Ishikawa (cell line): ENCODE measurements around the gene SH3TC1.

Experiments used
- CEBPB ChIP-seq: IDR thresholded peaks from 2 replicates; pipeline ENCODE4 v1.6.1; 2012
- CREB1 ChIP-seq: IDR thresholded peaks from 2 replicates; pipeline ENCODE4 v1.6.1; 2012; ENCODE audit warnings: low read depth
- EGR1 ChIP-seq: IDR thresholded peaks from 2 replicates; pipeline ENCODE4 v1.6.1; 2012
- EP300 ChIP-seq: IDR thresholded peaks from 2 replicates; pipeline ENCODE4 v1.6.1; 2012; ENCODE audit warnings: borderline replicate concordance
- FOXM1 ChIP-seq: IDR thresholded peaks from 2 replicates; pipeline ENCODE4 v1.6.1; 2012; ENCODE audit warnings: low read depth, borderline replicate concordance
- NFIC ChIP-seq: IDR thresholded peaks from 2 replicates; pipeline ENCODE4 v1.6.1; 2012
- RAD21 ChIP-seq: IDR thresholded peaks from 2 replicates; pipeline ENCODE4 v1.6.1; 2012; ENCODE audit warnings: low read depth
- TAF1 ChIP-seq: IDR thresholded peaks from 2 replicates; pipeline ENCODE4 v1.6.1; 2012; ENCODE audit warnings: low read depth, mild to moderate bottlenecking
- TCF12 ChIP-seq: IDR thresholded peaks from 2 replicates; pipeline ENCODE4 v1.6.1; 2012; ENCODE audit warnings: low read depth
- TEAD4 ChIP-seq: IDR thresholded peaks from 2 replicates; pipeline ENCODE4 v1.6.1; 2012
- YY1 ChIP-seq: IDR thresholded peaks from 2 replicates; pipeline ENCODE4 v1.6.1; 2012; ENCODE audit warnings: low read depth
- ZBTB7A ChIP-seq: IDR thresholded peaks from 2 replicates; pipeline ENCODE4 v1.6.1; 2012; ENCODE audit warnings: low read depth
- TF ChIP-seq, protein P1 (sequence below): IDR thresholded peaks from 2 replicates; pipeline ENCODE4 v1.6.1; 2012; ENCODE audit warnings: low read depth, mild to moderate bottlenecking
- TF ChIP-seq, protein P2 (sequence below): IDR thresholded peaks from 2 replicates; pipeline ENCODE4 v1.6.1; 2012
- TF ChIP-seq, protein P3 (sequence below): IDR thresholded peaks from 2 replicates; pipeline ENCODE4 v1.6.1; 2012

The SH3TC1 gene

DNA sequence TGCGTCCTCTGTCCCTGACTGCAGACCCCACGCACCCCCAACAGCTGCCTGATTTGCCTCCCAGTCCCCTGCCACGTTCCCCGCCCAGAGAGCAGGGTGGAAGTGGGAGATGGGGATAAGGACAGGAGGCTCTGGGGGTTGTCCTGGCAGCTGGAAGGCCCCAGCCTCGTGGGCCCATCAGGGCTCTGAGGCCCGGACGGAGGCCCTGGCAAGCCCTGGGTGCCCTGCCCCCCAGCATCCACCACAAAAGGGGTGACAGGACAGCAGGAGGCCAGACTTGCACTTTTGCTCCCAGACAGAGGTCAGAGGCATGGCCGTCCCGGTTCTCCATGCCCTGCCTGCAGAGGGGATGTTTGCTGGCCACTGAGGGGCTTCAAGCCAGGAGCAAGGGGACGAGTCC is 4.7 kb downstream of the SH3TC1 start:
- no peak for TF ChIP-seq TAF1
- TF ChIP-seq RAD21, result no peak
- TF ChIP-seq, protein P1, sequence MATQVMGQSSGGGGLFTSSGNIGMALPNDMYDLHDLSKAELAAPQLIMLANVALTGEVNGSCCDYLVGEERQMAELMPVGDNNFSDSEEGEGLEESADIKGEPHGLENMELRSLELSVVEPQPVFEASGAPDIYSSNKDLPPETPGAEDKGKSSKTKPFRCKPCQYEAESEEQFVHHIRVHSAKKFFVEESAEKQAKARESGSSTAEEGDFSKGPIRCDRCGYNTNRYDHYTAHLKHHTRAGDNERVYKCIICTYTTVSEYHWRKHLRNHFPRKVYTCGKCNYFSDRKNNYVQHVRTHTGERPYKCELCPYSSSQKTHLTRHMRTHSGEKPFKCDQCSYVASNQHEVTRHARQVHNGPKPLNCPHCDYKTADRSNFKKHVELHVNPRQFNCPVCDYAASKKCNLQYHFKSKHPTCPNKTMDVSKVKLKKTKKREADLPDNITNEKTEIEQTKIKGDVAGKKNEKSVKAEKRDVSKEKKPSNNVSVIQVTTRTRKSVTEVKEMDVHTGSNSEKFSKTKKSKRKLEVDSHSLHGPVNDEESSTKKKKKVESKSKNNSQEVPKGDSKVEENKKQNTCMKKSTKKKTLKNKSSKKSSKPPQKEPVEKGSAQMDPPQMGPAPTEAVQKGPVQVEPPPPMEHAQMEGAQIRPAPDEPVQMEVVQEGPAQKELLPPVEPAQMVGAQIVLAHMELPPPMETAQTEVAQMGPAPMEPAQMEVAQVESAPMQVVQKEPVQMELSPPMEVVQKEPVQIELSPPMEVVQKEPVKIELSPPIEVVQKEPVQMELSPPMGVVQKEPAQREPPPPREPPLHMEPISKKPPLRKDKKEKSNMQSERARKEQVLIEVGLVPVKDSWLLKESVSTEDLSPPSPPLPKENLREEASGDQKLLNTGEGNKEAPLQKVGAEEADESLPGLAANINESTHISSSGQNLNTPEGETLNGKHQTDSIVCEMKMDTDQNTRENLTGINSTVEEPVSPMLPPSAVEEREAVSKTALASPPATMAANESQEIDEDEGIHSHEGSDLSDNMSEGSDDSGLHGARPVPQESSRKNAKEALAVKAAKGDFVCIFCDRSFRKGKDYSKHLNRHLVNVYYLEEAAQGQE, result no peak
- TF ChIP-seq ZBTB7A, result no peak
- no peak for TF ChIP-seq NFIC
- TF ChIP-seq, protein P2, sequence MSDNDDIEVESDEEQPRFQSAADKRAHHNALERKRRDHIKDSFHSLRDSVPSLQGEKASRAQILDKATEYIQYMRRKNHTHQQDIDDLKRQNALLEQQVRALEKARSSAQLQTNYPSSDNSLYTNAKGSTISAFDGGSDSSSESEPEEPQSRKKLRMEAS, result no peak

DNA sequence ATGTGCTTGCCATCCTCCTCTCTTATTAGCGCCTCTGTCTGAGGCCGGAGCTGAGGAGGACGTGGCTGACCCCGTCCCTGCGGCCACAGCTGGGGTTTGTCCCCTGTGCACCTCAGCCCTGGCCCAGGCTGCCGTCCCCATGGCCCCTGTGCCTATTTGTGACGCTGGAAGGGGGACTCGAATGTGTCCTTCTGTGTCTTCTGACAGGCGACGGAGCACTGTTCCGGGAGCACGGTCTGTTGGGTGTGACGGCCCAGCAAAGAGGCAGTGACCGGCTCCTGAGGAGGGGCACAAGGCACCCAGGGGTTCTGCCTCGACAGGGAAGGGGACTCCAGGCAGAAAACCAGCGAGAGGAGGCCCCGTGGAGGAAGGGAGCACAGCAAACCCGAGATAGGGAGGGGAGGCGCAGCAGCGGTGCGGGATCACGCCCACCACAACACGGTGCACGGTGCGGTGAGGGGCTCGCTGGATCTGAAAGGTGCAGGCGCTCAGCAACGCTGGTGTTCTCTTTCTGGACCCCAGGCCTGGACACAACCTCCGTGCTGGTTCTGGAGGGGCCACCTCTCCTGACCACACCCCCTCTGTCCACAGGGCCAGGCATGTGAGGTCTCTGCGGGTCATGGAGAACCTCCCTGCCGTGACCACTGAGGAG is 5.6 kb downstream of the SH3TC1 start:
- TF ChIP-seq, protein P1, result no peak
- TF ChIP-seq, protein P2, result no peak
- no peak for TF ChIP-seq EGR1
- TF ChIP-seq FOXM1, result no peak
- TF ChIP-seq EP300, result no peak
- no peak for TF ChIP-seq CREB1
- no peak for TF ChIP-seq TAF1
- no peak for TF ChIP-seq YY1
- no peak for TF ChIP-seq CEBPB

DNA sequence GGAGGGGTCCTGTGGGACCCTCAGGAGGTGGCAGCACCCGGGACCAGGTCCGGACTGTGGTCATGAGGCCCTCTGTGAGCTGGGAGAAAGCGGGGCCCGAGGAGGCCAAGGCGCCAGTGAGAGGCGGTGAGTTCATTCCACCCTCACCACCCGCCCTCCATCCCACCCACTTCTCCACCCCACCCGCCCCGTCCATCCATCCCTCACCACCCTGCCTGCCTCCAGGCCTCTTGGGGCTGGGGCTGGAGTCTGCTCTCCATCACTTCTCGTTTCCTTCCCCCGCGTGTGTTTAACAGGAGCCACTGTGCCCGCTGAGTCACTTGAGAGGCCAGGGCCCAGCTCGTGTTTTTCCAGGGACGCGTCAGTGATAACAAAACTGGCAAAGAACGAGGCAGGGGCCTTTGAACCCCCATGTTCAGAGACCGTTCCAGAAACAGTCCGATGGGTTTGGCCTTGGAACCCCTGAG is 6.2 kb downstream of the SH3TC1 start:
- TF ChIP-seq TAF1 (no peak), TEAD4 (no peak), ZBTB7A (no peak), FOXM1 (no peak), YY1 (no peak), EP300 (no peak), RAD21 (no peak), CREB1 (no peak), TCF12 (no peak), NFIC (no peak)
- TF ChIP-seq, protein P3, sequence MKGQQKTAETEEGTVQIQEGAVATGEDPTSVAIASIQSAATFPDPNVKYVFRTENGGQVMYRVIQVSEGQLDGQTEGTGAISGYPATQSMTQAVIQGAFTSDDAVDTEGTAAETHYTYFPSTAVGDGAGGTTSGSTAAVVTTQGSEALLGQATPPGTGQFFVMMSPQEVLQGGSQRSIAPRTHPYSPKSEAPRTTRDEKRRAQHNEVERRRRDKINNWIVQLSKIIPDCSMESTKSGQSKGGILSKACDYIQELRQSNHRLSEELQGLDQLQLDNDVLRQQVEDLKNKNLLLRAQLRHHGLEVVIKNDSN, result no peak
- TF ChIP-seq, protein P2, result no peak
- TF ChIP-seq, protein P1, result no peak

DNA sequence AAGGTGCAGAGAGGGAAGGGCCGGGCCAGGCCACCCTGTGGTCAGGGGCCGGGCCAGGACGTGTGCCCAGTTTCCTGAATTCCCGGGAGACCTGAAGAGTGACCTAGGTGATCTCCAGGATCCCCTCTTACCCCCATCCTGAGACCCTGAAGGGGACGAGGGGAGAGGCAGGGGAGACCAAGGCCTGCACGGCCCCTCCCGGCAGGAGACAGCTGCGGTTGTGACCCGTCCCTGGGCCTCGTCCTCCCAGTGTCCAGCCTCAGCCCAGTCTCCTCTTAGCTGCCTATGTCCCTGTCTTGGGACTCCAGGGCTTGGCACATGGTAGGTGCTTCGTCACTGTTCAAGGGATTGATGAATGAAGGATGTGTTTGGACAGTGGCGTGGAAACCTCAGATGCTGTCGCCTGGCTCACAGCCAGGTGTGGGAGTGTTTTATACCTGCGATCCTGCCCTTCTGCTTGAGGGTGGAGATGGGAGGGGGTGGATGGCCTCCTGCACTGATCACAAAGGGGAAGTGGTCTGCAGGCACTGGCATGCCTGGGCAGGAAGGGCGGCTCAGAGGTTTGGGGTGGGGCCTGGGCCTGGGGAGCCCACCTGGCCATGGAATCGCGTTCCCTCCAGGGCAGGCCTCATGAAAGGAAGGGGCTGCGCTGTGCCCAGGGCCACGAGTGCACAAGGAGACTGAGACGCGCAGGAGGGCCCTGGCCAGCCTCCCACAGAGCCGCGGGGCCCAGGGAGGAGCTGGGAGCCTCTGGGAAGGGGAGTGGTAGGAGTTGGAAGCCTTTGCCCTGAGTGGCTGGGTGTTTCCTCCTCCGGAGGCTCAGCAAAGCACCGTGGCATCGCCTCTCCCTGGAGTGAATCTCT is 6.9 kb downstream of the SH3TC1 start:
- TF ChIP-seq RAD21 (no peak), EP300 (no peak), TAF1 (no peak), ZBTB7A (no peak), CREB1 (no peak), EGR1 (no peak), CEBPB (no peak)

DNA sequence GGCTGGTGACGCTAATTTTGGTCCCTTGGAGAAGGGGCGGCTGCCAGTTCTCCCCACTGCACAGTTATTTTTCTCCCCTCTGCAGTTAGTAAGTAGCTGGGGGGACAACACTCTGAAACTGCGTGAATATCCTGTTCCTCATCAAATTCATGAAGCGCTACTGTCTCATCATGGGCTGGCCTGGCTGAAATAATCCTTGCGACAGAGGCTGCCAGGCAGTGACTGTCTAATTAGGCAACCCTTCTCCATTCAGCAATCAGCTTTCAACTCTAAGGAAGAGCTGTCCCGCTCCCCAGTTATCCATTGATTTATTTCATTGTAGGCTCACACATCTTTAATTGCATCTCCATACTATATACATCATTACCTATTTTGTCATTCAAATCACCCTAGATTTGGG is 8.2 kb downstream of the SH3TC1 start:
- TF ChIP-seq RAD21 (no peak), NFIC (no peak), CREB1 (no peak), EGR1 (no peak), TEAD4 (no peak), TAF1 (no peak), FOXM1 (no peak), YY1 (no peak), EP300 (no peak), TCF12 (no peak), ZBTB7A (no peak), CEBPB (no peak)
- TF ChIP-seq, protein P1, result no peak
- TF ChIP-seq, protein P2, result no peak
- TF ChIP-seq, protein P3, result no peak
